HuH-7 (cell line): ENCODE measurements around the gene OPN1MW2.
"Not testable (repeated sequence)": the region's sequence is repeated elsewhere in the genome, so short reads cannot be mapped to it uniquely, and the experiment has no call there.

Experiments
- DNase-seq: peaks from one replicate; pipeline ENCODE4 v3.0.0; 2011; ENCODE audit warnings: low spot score

The OPN1MW2 gene

GRCh38 chrX:154269245-154269644 is 49.7 kb downstream of the OPN1MW2 start:
- DNase-seq = not testable (repeated sequence)
